ENCODE measurements around the gene NTRK1.

Gene NTRK1

GRCh38 chr1:156865865-156866248 lies 5.2 kb downstream of the NTRK1 start:
- no peak overlapping the region for H2AFZ ChIP-seq (ENCODE audit: low read depth)
- H4K20me1 ChIP-seq (ENCODE audit: insufficient read depth) = no peaks in the 10 kb centered on the region
- no peak for TF ChIP-seq CTCF (conservative IDR thresholded peaks at IDR 0.05; ENCODE audit: low read depth, low read length)
- H3K79me2 ChIP-seq (ENCODE audit: insufficient read depth, low read depth) = no peaks in the 10 kb centered on the region
- no peak overlapping the region for H3K4me3 ChIP-seq (IDR thresholded peaks at IDR 0.05; ENCODE audit: insufficient read depth, low read depth, low read length)
- H3K4me1 ChIP-seq (ENCODE audit: low read depth, poor library complexity, severe bottlenecking) = peaks cover 16% of the 10 kb centered on the region
- H3K27me3 ChIP-seq (ENCODE audit: insufficient read depth, low read depth) = peaks cover 82% of the 10 kb centered on the region
- H3K36me3 ChIP-seq (ENCODE audit: insufficient read depth) = no peaks in the 10 kb centered on the region
- no peak overlapping the region for H3K27ac ChIP-seq
- H3K4me2 ChIP-seq = no peak overlapping the region
- no peak overlapping the region for H3K9ac ChIP-seq

- no peak for TF ChIP-seq CTCF (conservative IDR thresholded peaks at IDR 0.05; ENCODE audit: low read depth, low read length)
- Histone ChIP-seq H3K36me3 (ENCODE audit: insufficient read depth) (no peaks in the 10 kb centered on the region), H4K20me1 (ENCODE audit: insufficient read depth) (no peaks in the 10 kb centered on the region), H2AFZ (ENCODE audit: low read depth) (no peak overlapping the region), H3K27me3 (ENCODE audit: insufficient read depth, low read depth) (peaks cover 82% of the 10 kb centered on the region), H3K79me2 (ENCODE audit: insufficient read depth, low read depth) (no peaks in the 10 kb centered on the region), H3K4me3 (IDR thresholded peaks at IDR 0.05; ENCODE audit: insufficient read depth, low read depth, low read length) (no peak overlapping the region), H3K27ac (no peak overlapping the region), H3K9ac (no peak overlapping the region), H3K4me1 (ENCODE audit: low read depth, poor library complexity, severe bottlenecking) (peaks cover 17% of the 10 kb centered on the region), H3K4me2 (no peak overlapping the region)
Observed at GRCh38 chr1:156866249-156866909, 5.7 kb downstream of the NTRK1 start.

GRCh38 chr1:156868341-156868740 lies 7.7 kb downstream of the NTRK1 start:
- H3K27ac ChIP-seq = no peak overlapping the region
- H4K20me1 ChIP-seq (ENCODE audit: insufficient read depth) = no peaks in the 10 kb centered on the region
- H3K4me2 ChIP-seq = no peak overlapping the region
- H3K4me1 ChIP-seq (ENCODE audit: low read depth, poor library complexity, severe bottlenecking) = peaks cover 15% of the 10 kb centered on the region
- H3K27me3 ChIP-seq (ENCODE audit: insufficient read depth, low read depth) = peaks cover 87% of the 10 kb centered on the region
- H3K79me2 ChIP-seq (ENCODE audit: insufficient read depth, low read depth) = no peaks in the 10 kb centered on the region
- no peak overlapping the region for H2AFZ ChIP-seq (ENCODE audit: low read depth)
- no peaks in the 10 kb centered on the region for H3K36me3 ChIP-seq (ENCODE audit: insufficient read depth)
- no peak for TF ChIP-seq CTCF (conservative IDR thresholded peaks at IDR 0.05; ENCODE audit: low read depth, low read length)
- H3K9ac ChIP-seq = no peak overlapping the region
- no peak overlapping the region for H3K4me3 ChIP-seq (IDR thresholded peaks at IDR 0.05; ENCODE audit: insufficient read depth, low read depth, low read length)

- Histone ChIP-seq H3K79me2 (ENCODE audit: insufficient read depth, low read depth) (no peaks in the 10 kb centered on the region), H2AFZ (ENCODE audit: low read depth) (no peak overlapping the region), H3K4me3 (IDR thresholded peaks at IDR 0.05; ENCODE audit: insufficient read depth, low read depth, low read length) (no peak overlapping the region), H3K4me2 (no peak overlapping the region), H3K4me1 (ENCODE audit: low read depth, poor library complexity, severe bottlenecking) (peaks cover 8% of the 10 kb centered on the region), H4K20me1 (ENCODE audit: insufficient read depth) (no peaks in the 10 kb centered on the region), H3K36me3 (ENCODE audit: insufficient read depth) (no peaks in the 10 kb centered on the region), H3K9ac (no peak overlapping the region), H3K27ac (no peak overlapping the region), H3K27me3 (ENCODE audit: insufficient read depth, low read depth) (peaks cover 88% of the 10 kb centered on the region)
- TF ChIP-seq CTCF (conservative IDR thresholded peaks at IDR 0.05; ENCODE audit: low read depth, low read length) = no peak
Observed at GRCh38 chr1:156869455-156869854, 8.8 kb downstream of the NTRK1 start.

All from KMS-11 (cell line).